Measurements from ENCODE around the gene LIPE. TPM values are rescaled to one million over a fixed set of nuclear protein-coding genes. Genes with fewer than 3 reads are reported as not detected.

The LIPE gene
- total RNA-seq, 4 donors from 2014 or later = 4.0 to 10.0 (median 7.4) TPM

GRCh38 chr19:42445948-42446347 is 18.8 kb upstream of the LIPE start:
- no peaks in the 10 kb centered on the region for H3K36me3 ChIP-seq
- intact Hi-C loops (cut with DNase I) = no loop called here
- H3K27ac ChIP-seq = no peak overlapping the region
- DNase-seq = no peak
- no peak for TF ChIP-seq POLR2A (IDR thresholded peaks at IDR 0.05)
- no peak for TF ChIP-seq CTCF (IDR thresholded peaks at IDR 0.05)
- H3K9me3 ChIP-seq = no peaks in the 10 kb centered on the region
- H3K4me3 ChIP-seq (replicated peaks in 1 of 3) = no peak overlapping the region
- 87 to 89% methylated on average over 7 of the region's 7 CpGs for WGBS, 2 donors
- H3K27me3 ChIP-seq = no peaks in the 10 kb centered on the region
- H3K4me1 ChIP-seq = peaks cover 4 to 19% of the 10 kb centered on the region in 2 donors

- intact Hi-C loops (cut with DNase I) = no loop called here
- Histone ChIP-seq H3K27me3 (no peaks in the 10 kb centered on the region), H3K4me3 (replicated peaks in 1 of 3) (no peak overlapping the region), H3K36me3 (no peaks in the 10 kb centered on the region), H3K27ac (no peak overlapping the region), H3K4me1 (peaks cover 4 to 26% of the 10 kb centered on the region in 2 donors), H3K9me3 (no peaks in the 10 kb centered on the region)
- WGBS, 2 donors = 43 to 53% methylated on average over 4 of the region's 4 CpGs
- no peak for TF ChIP-seq POLR2A (IDR thresholded peaks at IDR 0.05)
- no peak for TF ChIP-seq CTCF (IDR thresholded peaks at IDR 0.05)
- DNase-seq = no peak
These were observed 16.8 kb upstream of the LIPE start for GRCh38 chr19:42443944-42444398.

DNA sequence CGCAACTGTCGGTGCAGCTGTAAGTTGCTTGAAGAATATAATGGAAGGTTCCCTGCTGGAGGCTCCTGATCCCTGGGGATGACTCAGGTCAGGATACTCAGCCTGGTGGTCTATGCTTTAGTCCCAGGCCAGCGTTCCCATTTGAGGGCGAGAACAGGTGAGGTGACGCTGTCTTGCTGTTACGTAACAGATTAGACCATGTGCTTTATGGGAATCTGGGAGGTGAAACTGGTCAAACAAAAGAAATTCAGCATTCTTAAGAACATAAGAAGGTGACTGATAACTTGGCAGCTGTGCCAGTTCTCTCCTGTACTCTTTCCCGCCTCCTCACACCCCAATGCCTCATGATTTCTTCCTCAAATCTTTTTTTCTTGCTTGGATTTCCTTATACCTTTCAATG is 15.6 kb upstream of the LIPE start, which contains the start of gene CXCL17:
Gene CXCL17 (minus strand): TSS at position 114 of the 400 bp plus-strand sequence. CDS start 114 bp downstream, outside the sequence.
- Histone ChIP-seq H3K4me3 (replicated peaks in 1 of 3) (no peak within 1 kb of the TSS), H3K27me3 (no peaks in the 10 kb centered on the region), H3K4me1 (peaks cover 4 to 26% of the 10 kb centered on the region in 2 donors), H3K9me3 (no peaks in the 10 kb centered on the region), H3K36me3 (no peaks in the 10 kb centered on the region), H3K27ac (no peak within 1 kb of the TSS)
- no peak for TF ChIP-seq CTCF (IDR thresholded peaks at IDR 0.05)
- TF ChIP-seq POLR2A (IDR thresholded peaks at IDR 0.05) = no peak
- WGBS, 2 donors = 66 to 79% methylated on average over 7 of the region's 7 CpGs
- peak; percentile 44 to 46 for DNase-seq
- intact Hi-C loops (cut with DNase I) = no loop called here

- Histone ChIP-seq H3K27me3 (no peaks in the 10 kb centered on the region), H3K4me3 (replicated peaks in 1 of 3) (no peak overlapping the region), H3K27ac (no peak overlapping the region), H3K9me3 (no peaks in the 10 kb centered on the region), H3K36me3 (no peaks in the 10 kb centered on the region), H3K4me1 (peaks cover 4 to 26% of the 10 kb centered on the region in 2 donors)
- intact Hi-C loops (cut with DNase I) = no loop called here
- 84 to 91% methylated on average over 2 of the region's 2 CpGs for WGBS, 2 donors
- no peak for DNase-seq
- no peak for TF ChIP-seq POLR2A (IDR thresholded peaks at IDR 0.05)
- no peak for TF ChIP-seq CTCF (IDR thresholded peaks at IDR 0.05)
These were observed 13.9 kb upstream of the LIPE start for GRCh38 chr19:42441049-42441445.

GRCh38 chr19:42440357-42441048 is 13.3 kb upstream of the LIPE start:
- peak; percentile 55 to 91 (median 74) for TF ChIP-seq CTCF (IDR thresholded peaks at IDR 0.05)
- TF ChIP-seq POLR2A (IDR thresholded peaks at IDR 0.05) = no peak
- Histone ChIP-seq H3K4me1 (peaks cover 4 to 26% of the 10 kb centered on the region in 2 donors), H3K36me3 (no peaks in the 10 kb centered on the region), H3K27me3 (no peaks in the 10 kb centered on the region), H3K9me3 (no peaks in the 10 kb centered on the region), H3K27ac (no peak overlapping the region), H3K4me3 (replicated peaks in 1 of 3) (no peak overlapping the region)
- DNase-seq = peak; percentile 66 to 78
- WGBS, 2 donors = 29 to 42% methylated on average over 16 of the region's 16 CpGs
- intact Hi-C loops (cut with DNase I) = no loop called here

All from thyroid gland (tissue), 4 donors.